SU-DHL-6 (cell line): ENCODE measurements around the gene SHC2.

Experiments
- H2AFZ ChIP-seq: fragments of 200-600 bp; sonication (generic); 2 replicates; pipeline ENCODE4 v1.6.1; 2014; ENCODE audit warnings: low read depth, mild to moderate bottlenecking, moderate library complexity, mixed read lengths, antibody characterized with exemption, low read length; ENCODE audit not compliant: severe bottlenecking
- H3F3A ChIP-seq: fragments of 200-600 bp; shearing (Covaris generic); 2 replicates; pipeline ENCODE4 v1.6.0; 2016; ENCODE audit warnings: antibody characterized with exemption, mild to moderate bottlenecking; ENCODE audit not compliant: insufficient read depth
- H3K27ac ChIP-seq: fragments of 200-600 bp; sonication (generic); 2 replicates; pipeline ENCODE4 v1.5.1; 2016; ENCODE audit warnings: low read depth, mild to moderate bottlenecking, low read length, moderate library complexity, mixed read lengths
- H3K27me3 ChIP-seq: fragments of 200-600 bp; sonication (generic), shearing (Covaris generic); 2 replicates; pipeline ENCODE4 v1.6.0; 2014; ENCODE audit warnings: mild to moderate bottlenecking, low read length
- H3K36me3 ChIP-seq: fragments of 200-600 bp; sonication (generic); 2 replicates; pipeline ENCODE4 v1.6.1; 2014; ENCODE audit warnings: mild to moderate bottlenecking, low read length, mixed read lengths
- H3K4me2 ChIP-seq: fragments of 300-600, 200-600 bp; shearing (Covaris generic), sonication (generic); 2 replicates; pipeline ENCODE4 v1.6.0; 2014; ENCODE audit warnings: low read length, low read depth, mild to moderate bottlenecking; ENCODE audit not compliant: poor library complexity, severe bottlenecking
- H3K4me3 ChIP-seq: fragments of 200-600 bp; sonication (generic); 2 replicates; pipeline ENCODE4 v1.5.1; 2014; ENCODE audit warnings: antibody characterized with exemption, low read length, mild to moderate bottlenecking, mixed read lengths; ENCODE audit not compliant: insufficient read depth, poor library complexity, severe bottlenecking
- H3K79me2 ChIP-seq: fragments of 200-600 bp; sonication (generic); 2 replicates; pipeline ENCODE4 v1.6.1; 2014; ENCODE audit warnings: mild to moderate bottlenecking, low read length, moderate library complexity; ENCODE audit not compliant: insufficient read depth
- H3K9ac ChIP-seq: fragments of 200-600 bp; sonication (generic); 2 replicates; pipeline ENCODE4 v1.7.0; 2014; ENCODE audit warnings: mild to moderate bottlenecking, low read length
- H3K9me2 ChIP-seq: fragments of 200-600 bp; sonication (generic); replicated peaks from 2 replicates; pipeline ENCODE4 v1.6.1; 2014; ENCODE audit warnings: low read length; ENCODE audit not compliant: insufficient read depth
- H3K9me3 ChIP-seq: fragments of 200-600 bp; sonication (generic); 2 replicates; pipeline ENCODE4 v1.6.1; 2014; ENCODE audit warnings: low read length, mixed read lengths; ENCODE audit not compliant: insufficient read depth
- H4K20me1 ChIP-seq: fragments of 200-600 bp; sonication (generic); 2 replicates; pipeline ENCODE4 v1.6.1; 2014; ENCODE audit warnings: low read depth, mild to moderate bottlenecking, antibody characterized with exemption, low read length, moderate library complexity, mixed read lengths
- EZH2phosphoT487 ChIP-seq: fragments of 200-600 bp; sonication (generic), shearing (Covaris generic); conservative IDR thresholded peaks from 2 replicates; pipeline ENCODE4 v1.6.1; 2018; ENCODE audit warnings: mild to moderate bottlenecking, antibody characterized with exemption, low read length, moderate library complexity, mixed read lengths
- TF ChIP-seq, protein P1 (sequence below): fragments of 200-600 bp; sonication (generic); IDR thresholded peaks from one replicate; pipeline ENCODE4 v1.5.1; 2017; ENCODE audit warnings: antibody characterized with exemption, mild to moderate bottlenecking, low read length, moderate library complexity; ENCODE audit not compliant: insufficient read depth, poor library complexity, severe bottlenecking

The SHC2 gene

GRCh38 chr19:447064-447426, 13.8 kb downstream of the SHC2 start:
- Histone ChIP-seq H3K36me3 (no peaks in the 10 kb centered on the region), H3K27ac (no peak overlapping the region), H2AFZ (no peak overlapping the region), H3K9ac (no peak overlapping the region), H3K79me2 (no peaks in the 10 kb centered on the region), H3K9me2 (no peaks in the 10 kb centered on the region), H4K20me1 (no peaks in the 10 kb centered on the region), H3F3A (0 out of 2 replicates have a peak, but pooled peaks cover 4% of the 10 kb centered on the region), H3K9me3 (peaks cover 8% of the 10 kb centered on the region; the same call in 1 of the 2 replicates), H3K4me2 (no peak overlapping the region), H3K4me3 (no peak overlapping the region), H3K27me3 (no peaks in the 10 kb centered on the region)
- TF ChIP-seq, protein P1, sequence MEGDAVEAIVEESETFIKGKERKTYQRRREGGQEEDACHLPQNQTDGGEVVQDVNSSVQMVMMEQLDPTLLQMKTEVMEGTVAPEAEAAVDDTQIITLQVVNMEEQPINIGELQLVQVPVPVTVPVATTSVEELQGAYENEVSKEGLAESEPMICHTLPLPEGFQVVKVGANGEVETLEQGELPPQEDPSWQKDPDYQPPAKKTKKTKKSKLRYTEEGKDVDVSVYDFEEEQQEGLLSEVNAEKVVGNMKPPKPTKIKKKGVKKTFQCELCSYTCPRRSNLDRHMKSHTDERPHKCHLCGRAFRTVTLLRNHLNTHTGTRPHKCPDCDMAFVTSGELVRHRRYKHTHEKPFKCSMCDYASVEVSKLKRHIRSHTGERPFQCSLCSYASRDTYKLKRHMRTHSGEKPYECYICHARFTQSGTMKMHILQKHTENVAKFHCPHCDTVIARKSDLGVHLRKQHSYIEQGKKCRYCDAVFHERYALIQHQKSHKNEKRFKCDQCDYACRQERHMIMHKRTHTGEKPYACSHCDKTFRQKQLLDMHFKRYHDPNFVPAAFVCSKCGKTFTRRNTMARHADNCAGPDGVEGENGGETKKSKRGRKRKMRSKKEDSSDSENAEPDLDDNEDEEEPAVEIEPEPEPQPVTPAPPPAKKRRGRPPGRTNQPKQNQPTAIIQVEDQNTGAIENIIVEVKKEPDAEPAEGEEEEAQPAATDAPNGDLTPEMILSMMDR, result no peak
- TF ChIP-seq EZH2phosphoT487, result no peak

GRCh38 chr19:444677-445210, 16.1 kb downstream of the SHC2 start:
- TF ChIP-seq, protein P1, result no peak
- no peak for TF ChIP-seq EZH2phosphoT487
- H2AFZ ChIP-seq, result no peak overlapping the region
- H3K36me3 ChIP-seq, result no peaks in the 10 kb centered on the region
- no peaks in the 10 kb centered on the region for H3K27me3 ChIP-seq
- no peak overlapping the region for H3K4me3 ChIP-seq
- no peak overlapping the region for H3K9ac ChIP-seq
- no peaks in the 10 kb centered on the region for H3F3A ChIP-seq
- H3K9me3 ChIP-seq, result no peaks in the 10 kb centered on the region
- no peaks in the 10 kb centered on the region for H4K20me1 ChIP-seq
- no peaks in the 10 kb centered on the region for H3K79me2 ChIP-seq
- no peak overlapping the region for H3K27ac ChIP-seq
- H3K4me2 ChIP-seq, result no peak overlapping the region
- H3K9me2 ChIP-seq, result no peaks in the 10 kb centered on the region

- H3K27me3 ChIP-seq, result no peaks in the 10 kb centered on the region
- no peak overlapping the region for H3K27ac ChIP-seq
- H3K4me2 ChIP-seq, result no peak overlapping the region
- H3K79me2 ChIP-seq, result no peaks in the 10 kb centered on the region
- H3F3A ChIP-seq, result no peaks in the 10 kb centered on the region
- no peak overlapping the region for H3K9ac ChIP-seq
- no peak overlapping the region for H3K4me3 ChIP-seq
- no peak overlapping the region for H2AFZ ChIP-seq
- H4K20me1 ChIP-seq, result no peaks in the 10 kb centered on the region
- no peaks in the 10 kb centered on the region for H3K36me3 ChIP-seq
- H3K9me3 ChIP-seq, result no peaks in the 10 kb centered on the region
- TF ChIP-seq, protein P1, result no peak
- no peak for TF ChIP-seq EZH2phosphoT487
- H3K9me2 ChIP-seq, result no peaks in the 10 kb centered on the region
Observed at GRCh38 chr19:443005-443404, 17.8 kb downstream of the SHC2 start.
